GM23248 (cell line): ENCODE data around the gene ZNF638. TPM values are rescaled to one million over a fixed set of nuclear protein-coding genes. Genes with fewer than 3 reads are reported as not detected.
A peak's percentile ranks its signal among the peaks of the same experiment; 100 is the strongest.

ENCODE experiments used
- DNase-seq: peaks from one replicate; pipeline ENCODE4 v3.0.0-alpha.2; 2015
- H2AFZ ChIP-seq: fragments of 200-600 bp; sonication (generic); 2 replicates; pipeline ENCODE4 v1.6.1; 2016; ENCODE audit warnings: antibody characterized with exemption
- H3F3A ChIP-seq: fragments of 200-600 bp; sonication (generic); 2 replicates; pipeline ENCODE4 v1.6.1; 2016; ENCODE audit warnings: mild to moderate bottlenecking, antibody characterized with exemption, mixed run types; ENCODE audit not compliant: insufficient read depth
- H3K27ac ChIP-seq: fragments of 200-600 bp; sonication (generic); 2 replicates; pipeline ENCODE4 v1.5.1; 2016; ENCODE audit warnings: mild to moderate bottlenecking
- H3K27me3 ChIP-seq: fragments of 200-600 bp; sonication (generic); replicated peaks from 2 replicates; pipeline ENCODE4 v1.6.1; 2016; ENCODE audit warnings: mild to moderate bottlenecking; ENCODE audit not compliant: insufficient read depth
- H3K36me3 ChIP-seq: fragments of 200-600 bp; sonication (generic); 2 replicates; pipeline ENCODE4 v1.6.1; 2016; ENCODE audit warnings: low read depth, mild to moderate bottlenecking
- H3K4me1 ChIP-seq: fragments of 200-600 bp; sonication (generic); 2 replicates; pipeline ENCODE4 v1.6.1; 2016; ENCODE audit warnings: mild to moderate bottlenecking; ENCODE audit not compliant: insufficient read depth
- H3K4me2 ChIP-seq: fragments of 200-600 bp; sonication (generic); one replicate; pipeline ENCODE4 v1.6.1; 2016; ENCODE audit warnings: mild to moderate bottlenecking; ENCODE audit not compliant: unreplicated experiment
- H3K4me3 ChIP-seq: fragments of 200-600 bp; sonication (generic); 2 replicates; pipeline ENCODE4 v1.5.1; 2016; ENCODE audit warnings: mild to moderate bottlenecking
- H3K79me2 ChIP-seq: fragments of 200-600 bp; sonication (generic); 2 replicates; pipeline ENCODE4 v1.6.1; 2016; ENCODE audit warnings: mild to moderate bottlenecking; ENCODE audit not compliant: insufficient read depth
- H3K9ac ChIP-seq: fragments of 200-600 bp; sonication (generic); 2 replicates; pipeline ENCODE4 v1.6.1; 2016; ENCODE audit warnings: mild to moderate bottlenecking
- H3K9me2 ChIP-seq: fragments of 200-600 bp; sonication (generic); 2 replicates; pipeline ENCODE4 v1.6.1; 2016; ENCODE audit warnings: mixed run types, mild to moderate bottlenecking, moderate library complexity; ENCODE audit not compliant: insufficient read depth
- H3K9me3 ChIP-seq: fragments of 200-600 bp; sonication (generic); one replicate; pipeline ENCODE4 v1.6.1; 2017; ENCODE audit warnings: low read depth
- H4K20me1 ChIP-seq: fragments of 200-600 bp; sonication (generic); 2 replicates; pipeline ENCODE4 v1.6.0; 2016; ENCODE audit not compliant: insufficient read depth
- EZH2 ChIP-seq: fragments of 200-600 bp; sonication (generic); IDR thresholded peaks from 2 replicates; pipeline ENCODE4 v1.6.1; 2018; ENCODE audit warnings: antibody characterized with exemption, mild to moderate bottlenecking; ENCODE audit not compliant: insufficient read depth, poor library complexity, severe bottlenecking
- EZH2phosphoT487 ChIP-seq: fragments of 200-600 bp; sonication (generic); IDR thresholded peaks from 2 replicates; pipeline ENCODE4 v1.6.1; 2018; ENCODE audit warnings: antibody characterized with exemption, moderate library complexity, mild to moderate bottlenecking, low read depth; ENCODE audit not compliant: insufficient read depth
- WGBS, 2 experiments: methylation state at CpG; one replicate each; pipeline ENCODE4 v1.1.6; 2015 to 2017; ENCODE audit warnings: low lambda C conversion rate in 2 of 2, low coverage in 1 of 2; ENCODE audit errors: missing lambda C conversion rate in 2 of 2; 5-methylcytosine and 5-hydroxymethylcytosine counted together
- in situ Hi-C: fragments of 300-500 bp; cut with MboI; formaldehyde crosslinking; loops from 2 replicates; pipeline ENCODE4 v1.15.0; 2020
- polyA plus RNA-seq: library from polyadenylated mRNA; unstranded; fragments of >200 nt; fragmentation: Nextera tagmentation; extraction: Ambion mirVana; gene quantifications from 2 replicates; pipeline ENCODE4 v1.2.1, GENCODE V29; 2016
- total RNA-seq: library from RNA; depleted of rRNA; stranded (reverse); fragments of >200 nt; shearing (Covaris generic); gene quantifications from 2 replicates; pipeline ENCODE4 v1.2.3, GENCODE V29; 2014; rRNA removed

The ZNF638 gene, protein sequence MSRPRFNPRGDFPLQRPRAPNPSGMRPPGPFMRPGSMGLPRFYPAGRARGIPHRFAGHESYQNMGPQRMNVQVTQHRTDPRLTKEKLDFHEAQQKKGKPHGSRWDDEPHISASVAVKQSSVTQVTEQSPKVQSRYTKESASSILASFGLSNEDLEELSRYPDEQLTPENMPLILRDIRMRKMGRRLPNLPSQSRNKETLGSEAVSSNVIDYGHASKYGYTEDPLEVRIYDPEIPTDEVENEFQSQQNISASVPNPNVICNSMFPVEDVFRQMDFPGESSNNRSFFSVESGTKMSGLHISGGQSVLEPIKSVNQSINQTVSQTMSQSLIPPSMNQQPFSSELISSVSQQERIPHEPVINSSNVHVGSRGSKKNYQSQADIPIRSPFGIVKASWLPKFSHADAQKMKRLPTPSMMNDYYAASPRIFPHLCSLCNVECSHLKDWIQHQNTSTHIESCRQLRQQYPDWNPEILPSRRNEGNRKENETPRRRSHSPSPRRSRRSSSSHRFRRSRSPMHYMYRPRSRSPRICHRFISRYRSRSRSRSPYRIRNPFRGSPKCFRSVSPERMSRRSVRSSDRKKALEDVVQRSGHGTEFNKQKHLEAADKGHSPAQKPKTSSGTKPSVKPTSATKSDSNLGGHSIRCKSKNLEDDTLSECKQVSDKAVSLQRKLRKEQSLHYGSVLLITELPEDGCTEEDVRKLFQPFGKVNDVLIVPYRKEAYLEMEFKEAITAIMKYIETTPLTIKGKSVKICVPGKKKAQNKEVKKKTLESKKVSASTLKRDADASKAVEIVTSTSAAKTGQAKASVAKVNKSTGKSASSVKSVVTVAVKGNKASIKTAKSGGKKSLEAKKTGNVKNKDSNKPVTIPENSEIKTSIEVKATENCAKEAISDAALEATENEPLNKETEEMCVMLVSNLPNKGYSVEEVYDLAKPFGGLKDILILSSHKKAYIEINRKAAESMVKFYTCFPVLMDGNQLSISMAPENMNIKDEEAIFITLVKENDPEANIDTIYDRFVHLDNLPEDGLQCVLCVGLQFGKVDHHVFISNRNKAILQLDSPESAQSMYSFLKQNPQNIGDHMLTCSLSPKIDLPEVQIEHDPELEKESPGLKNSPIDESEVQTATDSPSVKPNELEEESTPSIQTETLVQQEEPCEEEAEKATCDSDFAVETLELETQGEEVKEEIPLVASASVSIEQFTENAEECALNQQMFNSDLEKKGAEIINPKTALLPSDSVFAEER (N-terminal part only)
- total RNA-seq: 75.0 and 83.0 TPM in 2 replicates
- 43.5 and 44.0 TPM in 2 replicates for polyA plus RNA-seq

GRCh38 chr2:71331581-71332434 lies at the start of gene ZNF638:
Gene ZNF638, plus strand, starts transcription at chr2:71331782. Its CDS starts 17,173 bp downstream, at chr2:71348955.
- peaks cover 14% of the 10 kb centered on the region; the same call in 1 of the 2 replicates for H4K20me1 ChIP-seq
- H3K9me2 ChIP-seq: no peaks in the 10 kb centered on the region
- peak within 1 kb of the TSS; percentile 99 for H3K9ac ChIP-seq
- H3K36me3 ChIP-seq: no peaks in the 10 kb centered on the region
- peak; percentile 99 for DNase-seq
- no peaks in the 10 kb centered on the region for H3K27me3 ChIP-seq
- in situ Hi-C loops: no loop called here
- TF ChIP-seq EZH2 (no peak), EZH2phosphoT487 (no peak)
- 1% methylated on average over 58 to 77 of the region's 82 CpGs for WGBS, 2 experiments
- no peaks in the 10 kb centered on the region for H3K9me3 ChIP-seq
- peak within 1 kb of the TSS; percentile 83 for H3K27ac ChIP-seq
- H3K4me1 ChIP-seq: peaks cover 20% of the 10 kb centered on the region
- peaks cover 14% of the 10 kb centered on the region for H3F3A ChIP-seq
- H2AFZ ChIP-seq: peak within 1 kb of the TSS; percentile 88
- peak within 1 kb of the TSS; percentile 92 for H3K4me2 ChIP-seq
- peak within 1 kb of the TSS; percentile 93 for H3K4me3 ChIP-seq
- peaks cover 53% of the 10 kb centered on the region for H3K79me2 ChIP-seq

DNA sequence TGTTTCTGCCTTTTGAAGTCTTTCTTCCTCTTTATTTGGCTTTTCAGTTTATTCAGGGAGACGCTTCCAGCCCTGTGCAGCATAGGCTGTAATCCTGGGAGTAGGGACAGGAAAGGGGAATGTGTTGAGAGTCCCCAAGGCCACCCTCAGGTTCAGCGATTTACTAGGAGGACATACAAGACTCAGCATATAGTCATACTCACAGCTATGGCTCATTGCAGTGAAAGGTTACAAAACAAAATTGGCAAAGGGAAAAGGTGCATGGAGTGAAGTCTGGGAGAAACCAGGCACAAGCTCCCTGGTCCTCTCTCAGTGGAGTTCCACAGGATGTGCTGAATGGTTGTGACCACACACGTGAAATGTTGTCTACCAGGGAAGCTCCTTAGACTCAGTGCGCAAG lies 49.6 kb upstream of the ZNF638 start:
- DNase-seq: peak; percentile 8
- Histone ChIP-seq H3K4me2 (no peak overlapping the region), H3F3A (no peaks in the 10 kb centered on the region), H3K4me1 (no peaks in the 10 kb centered on the region), H3K27me3 (peaks cover 46% of the 10 kb centered on the region), H3K4me3 (no peak overlapping the region), H3K9me2 (no peaks in the 10 kb centered on the region), H3K9ac (no peak overlapping the region), H3K9me3 (no peaks in the 10 kb centered on the region), H2AFZ (no peak overlapping the region), H4K20me1 (no peaks in the 10 kb centered on the region), H3K36me3 (no peaks in the 10 kb centered on the region), H3K79me2 (no peaks in the 10 kb centered on the region), H3K27ac (no peak overlapping the region)
- TF ChIP-seq EZH2 (no peak), EZH2phosphoT487 (no peak)
- in situ Hi-C loops: no loop called here
- 62 to 63% methylated on average over 4 of the region's 4 CpGs for WGBS, 2 experiments

DNA sequence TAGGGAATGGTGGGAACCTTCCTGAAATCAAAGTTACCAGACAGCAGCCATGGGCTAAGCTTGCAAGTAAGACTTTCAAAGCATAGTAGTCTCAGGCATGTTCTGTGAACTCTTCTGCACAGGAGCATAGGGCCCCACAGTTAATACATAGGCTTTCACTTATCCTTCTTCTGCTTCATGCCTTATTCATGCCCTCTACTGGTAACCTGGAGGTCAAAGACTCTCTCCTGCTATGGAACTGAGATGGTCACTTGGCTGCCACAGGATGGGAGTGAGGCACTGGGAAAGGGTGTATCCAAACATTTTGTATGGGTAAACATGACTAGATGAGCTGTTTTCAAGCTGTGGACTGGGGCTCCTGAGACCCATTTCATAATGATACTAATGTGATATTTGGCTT lies 49.1 kb upstream of the ZNF638 start:
- no peak for TF ChIP-seq EZH2phosphoT487
- no peak for TF ChIP-seq EZH2
- Histone ChIP-seq H2AFZ (no peak overlapping the region), H3K4me3 (no peak overlapping the region), H3K4me1 (no peaks in the 10 kb centered on the region), H3K4me2 (no peak overlapping the region), H3F3A (no peaks in the 10 kb centered on the region), H3K36me3 (no peaks in the 10 kb centered on the region), H3K9me2 (no peaks in the 10 kb centered on the region), H3K27ac (no peak overlapping the region), H3K79me2 (no peaks in the 10 kb centered on the region), H3K27me3 (peaks cover 46% of the 10 kb centered on the region), H3K9me3 (no peaks in the 10 kb centered on the region), H4K20me1 (no peaks in the 10 kb centered on the region), H3K9ac (no peak overlapping the region)
- DNase-seq: peak; percentile 3
- in situ Hi-C loops: no loop called here
